GM12865 (cell line): ENCODE data around the gene RMDN3.

Experiments
- DNase-seq: peaks from one replicate; pipeline ENCODE4 v3.0.0; 2010; ENCODE audit warnings: low read depth
- H3K4me3 ChIP-seq: 2 replicates; pipeline ENCODE4 v1.5.1; 2011; ENCODE audit warnings: mild to moderate bottlenecking, low read depth, low read length, control low read depth
- TF ChIP-seq, protein P1 (sequence below): IDR thresholded peaks from 2 replicates; pipeline ENCODE4 v1.5.1; 2011; ENCODE audit warnings: low read length, control low read depth, low read depth, inconsistent platforms; ENCODE audit not compliant: insufficient read depth; ENCODE audit errors: missing control alignments

RMDN3 gene

DNA sequence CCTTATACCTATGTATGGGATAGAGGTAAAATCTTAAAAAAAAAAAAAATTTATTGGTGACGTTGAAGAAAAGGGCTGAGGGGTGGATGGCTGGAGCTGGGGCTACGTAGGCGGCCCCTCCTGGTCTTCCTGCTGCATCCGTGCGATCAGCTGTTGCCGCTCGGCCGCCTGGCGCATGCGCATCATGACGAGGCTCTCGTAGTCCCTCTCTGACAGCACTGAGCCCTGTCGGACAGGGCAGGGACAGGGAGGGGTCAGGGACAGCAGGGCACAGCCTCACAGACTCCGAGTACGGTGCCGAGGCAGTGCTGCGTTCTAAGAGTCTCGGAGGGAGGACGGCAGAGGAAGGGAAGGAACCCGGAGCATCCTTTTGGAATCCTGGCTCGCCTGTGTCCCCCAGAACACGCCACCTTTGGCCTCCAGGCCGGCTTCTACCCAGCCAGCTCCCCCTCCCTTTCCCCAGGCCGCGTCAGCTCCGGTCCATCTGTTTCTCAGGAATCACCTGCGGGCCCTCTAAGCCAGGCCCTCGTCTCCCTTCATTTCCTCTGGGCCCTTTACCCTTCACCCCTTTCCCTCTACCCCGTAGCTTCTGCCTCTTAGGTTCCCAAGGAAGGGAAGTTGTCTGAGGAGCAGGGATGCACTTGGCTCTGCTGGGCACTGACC, 12.9 kb upstream of the RMDN3 start:
- TF ChIP-seq, protein P1, sequence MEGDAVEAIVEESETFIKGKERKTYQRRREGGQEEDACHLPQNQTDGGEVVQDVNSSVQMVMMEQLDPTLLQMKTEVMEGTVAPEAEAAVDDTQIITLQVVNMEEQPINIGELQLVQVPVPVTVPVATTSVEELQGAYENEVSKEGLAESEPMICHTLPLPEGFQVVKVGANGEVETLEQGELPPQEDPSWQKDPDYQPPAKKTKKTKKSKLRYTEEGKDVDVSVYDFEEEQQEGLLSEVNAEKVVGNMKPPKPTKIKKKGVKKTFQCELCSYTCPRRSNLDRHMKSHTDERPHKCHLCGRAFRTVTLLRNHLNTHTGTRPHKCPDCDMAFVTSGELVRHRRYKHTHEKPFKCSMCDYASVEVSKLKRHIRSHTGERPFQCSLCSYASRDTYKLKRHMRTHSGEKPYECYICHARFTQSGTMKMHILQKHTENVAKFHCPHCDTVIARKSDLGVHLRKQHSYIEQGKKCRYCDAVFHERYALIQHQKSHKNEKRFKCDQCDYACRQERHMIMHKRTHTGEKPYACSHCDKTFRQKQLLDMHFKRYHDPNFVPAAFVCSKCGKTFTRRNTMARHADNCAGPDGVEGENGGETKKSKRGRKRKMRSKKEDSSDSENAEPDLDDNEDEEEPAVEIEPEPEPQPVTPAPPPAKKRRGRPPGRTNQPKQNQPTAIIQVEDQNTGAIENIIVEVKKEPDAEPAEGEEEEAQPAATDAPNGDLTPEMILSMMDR, result no peak
- no peak for DNase-seq
- H3K4me3 ChIP-seq, result no peak overlapping the region

DNA sequence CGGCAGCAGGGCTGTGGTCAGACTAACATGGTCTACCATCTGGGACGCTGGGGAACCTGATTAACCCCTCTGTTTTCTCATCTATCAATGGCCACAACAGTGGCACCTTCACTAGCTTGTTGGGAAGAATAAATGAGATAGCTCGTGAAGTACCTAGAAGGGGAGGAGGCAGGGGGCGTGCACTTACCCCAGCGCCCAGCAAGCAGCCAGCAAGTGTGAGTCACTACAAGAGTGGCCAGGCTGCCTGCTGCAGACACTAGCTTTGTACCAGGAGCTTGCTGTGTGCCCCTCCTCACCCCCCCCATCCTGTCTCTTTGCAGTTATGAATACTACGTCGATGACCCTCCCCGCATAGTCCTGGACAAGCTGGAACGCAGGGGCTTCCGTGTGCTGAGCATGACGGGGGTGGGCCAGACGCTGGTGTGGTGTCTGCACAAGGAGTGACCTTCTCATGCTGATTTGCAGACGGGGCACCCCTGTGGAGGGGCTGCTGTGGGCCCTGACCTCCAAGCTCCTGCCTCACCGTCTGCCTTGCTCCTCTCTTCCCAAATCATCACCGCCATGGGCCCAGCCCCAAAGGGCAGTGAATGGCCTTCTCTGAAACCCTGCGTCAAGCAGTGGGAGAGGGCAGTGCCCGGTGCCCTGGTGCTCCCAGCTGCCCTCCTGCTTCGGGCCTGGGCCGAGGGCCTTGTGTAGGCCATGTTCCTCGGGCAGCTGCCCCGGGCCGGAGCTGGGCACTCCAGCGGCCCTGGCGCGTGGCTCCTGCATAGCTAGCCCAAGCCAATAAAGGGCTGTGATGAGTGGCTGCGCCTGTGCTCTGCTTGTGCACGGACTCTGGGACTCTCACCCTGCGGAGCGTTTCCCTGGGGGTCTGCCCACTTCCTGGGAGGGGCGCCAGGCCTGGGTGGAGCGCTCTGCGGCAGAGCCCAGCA, 12.1 kb upstream of the RMDN3 start:
- no peak overlapping the region for H3K4me3 ChIP-seq
- TF ChIP-seq, protein P1, result no peak
- no peak for DNase-seq

DNA sequence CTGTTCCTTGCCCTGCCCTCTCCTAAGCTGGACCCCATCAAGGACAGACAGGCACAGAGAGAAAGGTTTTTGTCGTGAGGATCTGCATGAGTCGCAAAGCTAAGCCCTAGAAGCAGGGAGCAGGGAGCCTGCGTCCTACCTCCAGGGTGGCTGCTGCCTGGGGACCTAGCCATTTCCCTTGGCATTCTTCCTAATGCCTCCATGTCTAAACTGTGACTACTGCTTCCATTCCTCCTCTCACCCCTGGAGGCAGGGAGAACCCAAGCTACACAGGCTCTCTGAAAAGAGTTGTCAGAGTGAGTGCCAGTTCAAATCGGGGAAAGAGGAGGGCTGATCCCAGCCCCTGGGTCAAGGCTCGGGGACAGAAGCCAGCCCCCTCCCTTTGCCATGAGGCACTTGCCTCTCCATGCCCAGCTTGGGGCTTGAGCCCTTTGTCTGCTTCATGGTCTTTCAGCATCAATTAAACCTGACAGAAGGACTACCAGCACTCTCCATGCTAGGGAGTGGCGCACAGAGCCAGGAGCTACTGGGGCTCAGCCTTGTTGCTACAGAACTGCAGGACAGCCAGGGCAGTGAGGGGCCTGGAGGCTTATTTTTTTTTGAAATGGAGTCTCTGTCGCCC, 11.3 kb upstream of the RMDN3 start:
- no peak for DNase-seq
- no peak overlapping the region for H3K4me3 ChIP-seq
- TF ChIP-seq, protein P1, result no peak

- peak overlapping the region; percentile 71 for H3K4me3 ChIP-seq
- no peak for DNase-seq
- TF ChIP-seq, protein P1, result no peak
Observed at GRCh38 chr15:40764629-40765103, 9.6 kb upstream of the RMDN3 start.

DNA sequence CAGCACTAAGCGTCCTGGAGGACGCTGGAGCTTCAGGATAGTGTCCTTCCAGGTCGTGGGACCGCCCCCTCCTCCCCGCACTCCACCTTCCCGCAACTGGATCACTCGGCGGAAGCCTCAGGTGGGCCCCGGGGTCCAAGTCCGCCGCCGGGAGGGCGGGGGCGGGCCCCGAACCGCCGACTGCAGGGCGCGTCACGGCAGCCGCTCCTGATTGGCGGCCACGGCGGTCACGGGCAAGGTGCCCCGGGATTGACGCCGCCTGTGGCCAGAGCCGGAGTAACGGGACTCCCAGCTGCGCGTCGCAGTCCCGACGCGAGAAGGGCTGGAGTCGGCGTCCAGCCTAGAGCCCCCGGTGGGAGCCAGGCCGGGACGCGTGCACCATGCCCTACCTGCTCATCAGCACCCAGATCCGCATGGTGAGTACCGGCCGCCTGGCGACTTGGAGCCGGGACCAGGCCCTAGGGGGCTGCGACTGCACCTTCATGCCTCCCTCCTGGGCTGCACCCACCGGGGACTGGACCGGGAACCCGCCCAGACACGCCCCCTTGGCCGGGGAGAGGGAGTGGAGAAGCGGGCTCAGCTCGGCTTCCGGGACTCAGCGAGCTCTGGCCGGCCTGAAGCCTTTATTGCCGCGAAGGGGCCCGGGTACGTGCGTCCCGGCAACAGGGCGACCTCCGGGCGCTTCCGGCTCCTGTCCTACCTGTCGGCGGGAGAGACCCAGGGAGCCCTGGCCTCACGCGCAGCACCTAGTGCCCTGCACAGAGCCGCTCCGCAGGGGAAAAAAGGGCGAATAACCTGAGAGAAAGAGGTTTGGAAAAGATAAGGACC, 9.0 kb upstream of the RMDN3 start, which contains the start of gene GCHFR:
Gene GCHFR (plus strand): TSS at position 268 of the 828 bp plus-strand sequence. CDS start 113 bp downstream, at position 381.
- peak; percentile 88 for DNase-seq
- TF ChIP-seq, protein P1, result peak; percentile 45
- peak within 1 kb of the TSS; percentile 71 for H3K4me3 ChIP-seq
